ENCODE measurements around the gene ODF2. TPM values are rescaled to one million over a fixed set of nuclear protein-coding genes. Genes with fewer than 3 reads are reported as not detected.
"Not testable (repeated sequence)": the region's sequence is repeated elsewhere in the genome, so short reads cannot be mapped to it uniquely, and the experiment has no call there.

ODF2 gene
- total and polyA plus RNA-seq, 5 donors from 2014 or later = 12.9 to 31.9 (median 14.6) TPM

DNA sequence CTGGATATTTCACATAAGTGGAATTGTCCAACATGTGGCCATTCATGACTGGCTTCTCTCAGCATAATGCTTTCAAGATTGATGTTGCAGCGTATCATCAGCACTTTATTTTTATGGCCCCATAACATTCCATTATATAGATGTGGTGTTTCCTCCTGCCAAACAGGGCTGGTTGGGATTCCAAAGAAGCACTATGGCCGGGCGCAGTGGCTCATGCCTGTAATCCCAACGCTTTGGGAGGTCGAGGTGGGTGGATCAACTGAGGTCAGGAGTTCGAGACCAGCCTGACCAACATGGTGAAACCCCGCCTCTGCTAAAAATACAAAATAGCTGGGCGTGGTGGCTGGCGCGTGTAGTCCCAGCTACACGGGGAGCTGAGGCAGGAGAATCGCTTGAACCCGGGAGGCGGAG, 47.6 kb downstream of the ODF2 start:
- H3K4me3 ChIP-seq (ENCODE audit: low read depth, low read length); DNase-seq; H3K27me3 Mint-ChIP-seq; H3K27me3 ChIP-seq (ENCODE audit: control insufficient read depth, insufficient read depth, low read length); H3K27ac ChIP-seq (ENCODE audit: insufficient read depth, low read length, poor library complexity, severe bottlenecking); H3K9me3 ChIP-seq (ENCODE audit: control insufficient read depth in 2 of 2, low read length in 2 of 2); ATAC-seq (ENCODE audit: low read depth in 2 of 2); H3K9me3 Mint-ChIP-seq: not testable (repeated sequence)
- H3K4me1 Mint-ChIP-seq = peaks cover 8 to 31% (median 12%) of the 10 kb centered on the region in 4 donors
- peaks cover 28% of the 10 kb centered on the region for H3K4me1 ChIP-seq (ENCODE audit: control insufficient read depth, insufficient read depth, low read length, poor library complexity, severe bottlenecking)
- H3K27ac Mint-ChIP-seq = peak overlapping the region in 2 of 3 donors; percentile 32 to 97
- peak overlapping the region; percentile 39 to 93 (median 78) for H3K4me3 Mint-ChIP-seq
- peaks cover 14% of the 10 kb centered on the region for H3K36me3 Mint-ChIP-seq
- peaks cover 29% of the 10 kb centered on the region for H3K36me3 ChIP-seq (ENCODE audit: control insufficient read depth, insufficient read depth, low read length)

DNA sequence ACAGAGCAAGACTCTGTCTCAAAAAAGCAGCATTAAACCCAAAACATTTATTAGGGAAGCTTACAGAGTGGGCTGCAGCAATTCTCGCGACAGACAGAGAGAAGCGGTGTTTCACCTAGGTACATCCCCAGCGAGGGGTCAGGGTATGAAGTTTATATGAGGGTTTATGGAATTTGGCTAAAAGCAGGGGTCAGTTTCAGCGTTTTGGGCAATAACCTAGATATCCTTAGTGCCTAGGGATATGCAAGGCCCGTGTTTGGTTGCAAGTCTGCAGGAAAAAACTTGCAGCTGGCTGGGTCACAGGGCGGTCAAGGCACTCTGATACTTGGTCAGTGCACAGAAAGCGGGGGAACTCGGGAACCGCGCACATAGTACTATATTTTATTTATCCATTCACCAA, 48.1 kb downstream of the ODF2 start:
- Histone ChIP-seq H3K27me3 (ENCODE audit: control insufficient read depth, insufficient read depth, low read length) (no peaks in the 10 kb centered on the region), H3K4me3 (ENCODE audit: low read depth, low read length) (peak overlapping the region; percentile 83), H3K9me3 (ENCODE audit: control insufficient read depth in 2 of 2, low read length in 2 of 2) (no peaks in the 10 kb centered on the region), H3K36me3 (ENCODE audit: control insufficient read depth, insufficient read depth, low read length) (peaks cover 29% of the 10 kb centered on the region), H3K4me1 (ENCODE audit: control insufficient read depth, insufficient read depth, low read length, poor library complexity, severe bottlenecking) (peaks cover 28% of the 10 kb centered on the region), H3K27ac (ENCODE audit: insufficient read depth, low read length, poor library complexity, severe bottlenecking) (no peak overlapping the region)
- DNase-seq = no peak
- no peak for ATAC-seq (ENCODE audit: low read depth in 2 of 2)
- Mint-ChIP-seq H3K36me3 (peaks cover 16% of the 10 kb centered on the region), H3K4me3 (peak overlapping the region; percentile 75 to 99 (median 90)), H3K27me3 (no peaks in the 10 kb centered on the region), H3K4me1 (peaks cover 13 to 35% (median 17%) of the 10 kb centered on the region in 4 donors), H3K27ac (peak overlapping the region; percentile 20 to 97 (median 32)), H3K9me3 (no peaks in the 10 kb centered on the region)

DNA sequence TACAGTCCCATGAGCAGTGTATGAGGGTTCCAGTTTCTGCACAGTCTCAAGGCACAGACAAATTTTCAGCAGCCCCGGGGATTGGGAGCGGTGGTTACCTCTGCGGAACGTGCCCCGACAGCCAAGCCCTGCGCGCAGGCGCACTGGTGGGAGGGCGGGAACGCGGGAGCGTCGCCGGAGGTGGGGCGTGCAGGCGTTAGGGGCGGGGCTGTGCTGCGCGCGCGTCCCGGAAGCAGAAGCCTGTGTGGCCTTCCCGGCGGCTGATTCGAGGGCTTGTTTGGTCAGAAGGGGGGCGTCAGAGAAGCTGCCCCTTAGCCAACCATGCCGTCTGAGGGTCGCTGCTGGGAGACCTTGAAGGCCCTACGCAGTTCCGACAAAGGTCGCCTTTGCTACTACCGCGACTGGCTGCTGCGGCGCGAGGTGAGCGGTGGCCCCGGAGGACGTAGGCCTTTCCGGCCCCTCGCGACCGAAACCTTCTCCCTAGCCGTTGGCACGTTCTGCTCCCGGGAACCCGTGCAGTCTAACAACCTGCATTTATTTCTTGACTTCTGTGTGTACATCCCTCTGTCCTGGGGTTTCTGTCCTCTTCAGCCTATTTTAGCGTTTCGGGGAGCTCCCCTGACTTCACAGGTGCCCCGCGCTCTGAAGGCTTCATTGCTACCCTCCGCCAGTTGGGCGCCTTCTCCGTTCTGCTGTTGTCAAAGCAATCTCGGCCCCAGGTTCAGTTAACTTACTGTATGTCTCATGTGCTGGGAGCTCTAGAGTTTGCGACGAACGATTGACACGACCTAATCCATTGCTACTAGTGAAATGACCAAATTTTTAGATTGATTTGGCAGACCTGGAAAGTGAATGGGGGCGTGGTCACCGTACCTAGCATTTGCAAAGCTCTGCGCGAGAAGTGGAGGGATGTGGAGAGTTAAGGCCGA, 48.9 kb downstream of the ODF2 start, which contains the start of gene GLE1:
TSS of gene GLE1 (plus strand) at position 235 of the 929 bp plus-strand sequence. CDS start at position 322, 87 bp downstream.
- peak within 1 kb of the TSS; percentile 97 to 99 (median 98) for H3K27ac Mint-ChIP-seq
- no peaks in the 10 kb centered on the region for H3K9me3 Mint-ChIP-seq
- H3K4me1 Mint-ChIP-seq = peaks cover 20 to 42% (median 22%) of the 10 kb centered on the region in 4 donors
- DNase-seq (peak; percentile 96 to 97 (median 96)), ATAC-seq (ENCODE audit: low read depth in 2 of 2) (peak; percentile 92 to 94)
- Histone ChIP-seq H3K36me3 (ENCODE audit: control insufficient read depth, insufficient read depth, low read length) (peaks cover 30% of the 10 kb centered on the region), H3K27ac (ENCODE audit: insufficient read depth, low read length, poor library complexity, severe bottlenecking) (peak within 1 kb of the TSS; percentile 87), H3K4me3 (ENCODE audit: low read depth, low read length) (peak within 1 kb of the TSS; percentile 92), H3K9me3 (ENCODE audit: control insufficient read depth in 2 of 2, low read length in 2 of 2) (no peaks in the 10 kb centered on the region), H3K27me3 (ENCODE audit: control insufficient read depth, insufficient read depth, low read length) (no peaks in the 10 kb centered on the region), H3K4me1 (ENCODE audit: control insufficient read depth, insufficient read depth, low read length, poor library complexity, severe bottlenecking) (peaks cover 28% of the 10 kb centered on the region)
- peak within 1 kb of the TSS; percentile 93 to 99 (median 97) for H3K4me3 Mint-ChIP-seq
- H3K36me3 Mint-ChIP-seq = peaks cover 21% of the 10 kb centered on the region
- no peaks in the 10 kb centered on the region for H3K27me3 Mint-ChIP-seq

GRCh38 chr9:128505414-128505765, 49.6 kb downstream of the ODF2 start:
- Mint-ChIP-seq H3K27me3 (no peaks in the 10 kb centered on the region), H3K4me1 (peaks cover 20 to 42% (median 22%) of the 10 kb centered on the region in 4 donors), H3K9me3 (no peaks in the 10 kb centered on the region), H3K4me3 (peak overlapping the region; percentile 93 to 99 (median 97)), H3K36me3 (peaks cover 16% of the 10 kb centered on the region), H3K27ac (peak overlapping the region; percentile 97 to 99 (median 98))
- Histone ChIP-seq H3K27ac (ENCODE audit: insufficient read depth, low read length, poor library complexity, severe bottlenecking) (peak overlapping the region; percentile 87), H3K27me3 (ENCODE audit: control insufficient read depth, insufficient read depth, low read length) (no peaks in the 10 kb centered on the region), H3K36me3 (ENCODE audit: control insufficient read depth, insufficient read depth, low read length) (peaks cover 29% of the 10 kb centered on the region), H3K4me1 (ENCODE audit: control insufficient read depth, insufficient read depth, low read length, poor library complexity, severe bottlenecking) (peaks cover 28% of the 10 kb centered on the region), H3K4me3 (ENCODE audit: low read depth, low read length) (peak overlapping the region; percentile 92), H3K9me3 (ENCODE audit: control insufficient read depth in 2 of 2, low read length in 2 of 2) (no peaks in the 10 kb centered on the region)
- no peak for ATAC-seq (ENCODE audit: low read depth in 2 of 2)
- DNase-seq = no peak

DNA sequence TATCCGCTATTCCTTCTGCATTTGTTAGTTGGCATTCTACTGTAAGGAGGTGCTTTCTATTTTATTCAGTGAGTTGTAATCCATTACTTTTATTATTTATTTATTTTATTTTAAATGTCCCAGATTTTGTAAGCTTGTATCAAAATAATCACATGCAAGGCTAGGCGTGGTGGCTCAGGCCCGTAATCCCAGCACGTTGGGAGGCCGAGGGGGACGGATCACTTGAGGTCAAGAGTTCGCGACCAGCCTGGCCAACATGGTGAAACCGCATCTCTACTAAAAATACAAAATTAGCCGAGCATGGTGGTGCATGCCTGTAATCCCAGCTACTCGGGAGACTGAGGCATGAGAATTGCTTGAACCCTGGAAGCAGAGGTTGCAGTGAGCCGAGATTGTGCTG, 50.1 kb downstream of the ODF2 start:
- H3K27me3 Mint-ChIP-seq; ATAC-seq (ENCODE audit: low read depth in 2 of 2): not testable (repeated sequence)

GRCh38 chr9:128512820-128513219, 57.0 kb downstream of the ODF2 start:
- H3K9me3 ChIP-seq (ENCODE audit: control insufficient read depth in 2 of 2, low read length in 2 of 2) = no peaks in the 10 kb centered on the region
- Mint-ChIP-seq H3K36me3 (peaks cover 30% of the 10 kb centered on the region), H3K4me3 (no peak overlapping the region), H3K27me3 (peaks cover 4% of the 10 kb centered on the region), H3K4me1 (peaks cover 12 to 22% (median 19%) of the 10 kb centered on the region in 4 donors), H3K27ac (no peak overlapping the region), H3K9me3 (no peaks in the 10 kb centered on the region)
- no peaks in the 10 kb centered on the region for H3K27me3 ChIP-seq (ENCODE audit: control insufficient read depth, insufficient read depth, low read length)
- H3K36me3 ChIP-seq (ENCODE audit: control insufficient read depth, insufficient read depth, low read length) = peaks cover 60% of the 10 kb centered on the region
- H3K4me1 ChIP-seq (ENCODE audit: control insufficient read depth, insufficient read depth, low read length, poor library complexity, severe bottlenecking) = no peaks in the 10 kb centered on the region
- no peak for ATAC-seq (ENCODE audit: low read depth in 2 of 2)
- no peak overlapping the region for H3K27ac ChIP-seq (ENCODE audit: insufficient read depth, low read length, poor library complexity, severe bottlenecking)
- DNase-seq = no peak
- no peak overlapping the region for H3K4me3 ChIP-seq (ENCODE audit: low read depth, low read length)

More for the DNA sequence above, 50.1 kb downstream of the ODF2 start:
- H3K4me1 ChIP-seq (ENCODE audit: control insufficient read depth, insufficient read depth, low read length, poor library complexity, severe bottlenecking) = peaks cover 28% of the 10 kb centered on the region
- H3K9me3 Mint-ChIP-seq; H3K9me3 ChIP-seq (ENCODE audit: control insufficient read depth in 2 of 2, low read length in 2 of 2); H3K27me3 ChIP-seq (ENCODE audit: control insufficient read depth, insufficient read depth, low read length); H3K27ac Mint-ChIP-seq; DNase-seq: not testable (repeated sequence)
- peaks cover 26% of the 10 kb centered on the region for H3K36me3 ChIP-seq (ENCODE audit: control insufficient read depth, insufficient read depth, low read length)
- peak overlapping the region; percentile 87 for H3K27ac ChIP-seq (ENCODE audit: insufficient read depth, low read length, poor library complexity, severe bottlenecking)
- Mint-ChIP-seq H3K4me1 (peaks cover 20 to 42% (median 22%) of the 10 kb centered on the region in 4 donors), H3K4me3 (peak overlapping the region in 3 of 4 donors; percentile 93 to 99 (median 99)), H3K36me3 (peaks cover 16% of the 10 kb centered on the region)
- H3K4me3 ChIP-seq (ENCODE audit: low read depth, low read length) = peak overlapping the region; percentile 92

GRCh38 chr9:128521956-128522355, 66.2 kb downstream of the ODF2 start:
- Histone ChIP-seq H3K4me3 (ENCODE audit: low read depth, low read length) (no peak overlapping the region), H3K27me3 (ENCODE audit: control insufficient read depth, insufficient read depth, low read length) (no peaks in the 10 kb centered on the region), H3K9me3 (ENCODE audit: control insufficient read depth in 2 of 2, low read length in 2 of 2) (no peaks in the 10 kb centered on the region), H3K27ac (ENCODE audit: insufficient read depth, low read length, poor library complexity, severe bottlenecking) (no peak overlapping the region), H3K36me3 (ENCODE audit: control insufficient read depth, insufficient read depth, low read length) (peaks cover 75% of the 10 kb centered on the region), H3K4me1 (ENCODE audit: control insufficient read depth, insufficient read depth, low read length, poor library complexity, severe bottlenecking) (no peaks in the 10 kb centered on the region)
- Mint-ChIP-seq H3K27me3 (no peaks in the 10 kb centered on the region), H3K9me3 (peaks cover 0 to 2% (median 0%) of the 10 kb centered on the region in 7 donors), H3K27ac (no peak overlapping the region), H3K36me3 (peaks cover 44% of the 10 kb centered on the region), H3K4me3 (no peak overlapping the region), H3K4me1 (peaks cover 0 to 9% (median 6%) of the 10 kb centered on the region in 4 donors)
- DNase-seq = no peak
- ATAC-seq (ENCODE audit: low read depth in 2 of 2) = no peak
